Epithelial cell of proximal tubule (primary cell): ENCODE measurements around the gene CELSR1. TPM values are rescaled to one million over a fixed set of nuclear protein-coding genes. Genes with fewer than 3 reads are reported as not detected.

Experiments used
- DNase-seq: peaks from one replicate; pipeline ENCODE4 v3.0.0-alpha.2; 2011; ENCODE audit warnings: low read depth
- H3K4me3 ChIP-seq: 2 replicates; pipeline ENCODE4 v1.5.1; 2011; ENCODE audit warnings: low read depth, mild to moderate bottlenecking, low read length
- total RNA-seq: library from RNA; depleted of rRNA; stranded (reverse); fragments of >200 nt; gene quantifications from 2 replicates; pipeline ENCODE4 v1.2.3, GENCODE V29; 2015
- TF ChIP-seq, protein P1 (sequence below): conservative IDR thresholded peaks from 2 replicates; pipeline ENCODE4 v1.5.1; 2012; ENCODE audit warnings: low read depth, mild to moderate bottlenecking, low read length

CELSR1 gene
- total RNA-seq, 1 donor from 2014 or later, result 85.0 TPM

- H3K4me3 ChIP-seq, result no peak overlapping the region
- TF ChIP-seq, protein P1, sequence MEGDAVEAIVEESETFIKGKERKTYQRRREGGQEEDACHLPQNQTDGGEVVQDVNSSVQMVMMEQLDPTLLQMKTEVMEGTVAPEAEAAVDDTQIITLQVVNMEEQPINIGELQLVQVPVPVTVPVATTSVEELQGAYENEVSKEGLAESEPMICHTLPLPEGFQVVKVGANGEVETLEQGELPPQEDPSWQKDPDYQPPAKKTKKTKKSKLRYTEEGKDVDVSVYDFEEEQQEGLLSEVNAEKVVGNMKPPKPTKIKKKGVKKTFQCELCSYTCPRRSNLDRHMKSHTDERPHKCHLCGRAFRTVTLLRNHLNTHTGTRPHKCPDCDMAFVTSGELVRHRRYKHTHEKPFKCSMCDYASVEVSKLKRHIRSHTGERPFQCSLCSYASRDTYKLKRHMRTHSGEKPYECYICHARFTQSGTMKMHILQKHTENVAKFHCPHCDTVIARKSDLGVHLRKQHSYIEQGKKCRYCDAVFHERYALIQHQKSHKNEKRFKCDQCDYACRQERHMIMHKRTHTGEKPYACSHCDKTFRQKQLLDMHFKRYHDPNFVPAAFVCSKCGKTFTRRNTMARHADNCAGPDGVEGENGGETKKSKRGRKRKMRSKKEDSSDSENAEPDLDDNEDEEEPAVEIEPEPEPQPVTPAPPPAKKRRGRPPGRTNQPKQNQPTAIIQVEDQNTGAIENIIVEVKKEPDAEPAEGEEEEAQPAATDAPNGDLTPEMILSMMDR, result no peak
- no peak for DNase-seq
These were observed 108.0 kb downstream of the CELSR1 start for GRCh38 chr22:46429325-46429853.

DNA sequence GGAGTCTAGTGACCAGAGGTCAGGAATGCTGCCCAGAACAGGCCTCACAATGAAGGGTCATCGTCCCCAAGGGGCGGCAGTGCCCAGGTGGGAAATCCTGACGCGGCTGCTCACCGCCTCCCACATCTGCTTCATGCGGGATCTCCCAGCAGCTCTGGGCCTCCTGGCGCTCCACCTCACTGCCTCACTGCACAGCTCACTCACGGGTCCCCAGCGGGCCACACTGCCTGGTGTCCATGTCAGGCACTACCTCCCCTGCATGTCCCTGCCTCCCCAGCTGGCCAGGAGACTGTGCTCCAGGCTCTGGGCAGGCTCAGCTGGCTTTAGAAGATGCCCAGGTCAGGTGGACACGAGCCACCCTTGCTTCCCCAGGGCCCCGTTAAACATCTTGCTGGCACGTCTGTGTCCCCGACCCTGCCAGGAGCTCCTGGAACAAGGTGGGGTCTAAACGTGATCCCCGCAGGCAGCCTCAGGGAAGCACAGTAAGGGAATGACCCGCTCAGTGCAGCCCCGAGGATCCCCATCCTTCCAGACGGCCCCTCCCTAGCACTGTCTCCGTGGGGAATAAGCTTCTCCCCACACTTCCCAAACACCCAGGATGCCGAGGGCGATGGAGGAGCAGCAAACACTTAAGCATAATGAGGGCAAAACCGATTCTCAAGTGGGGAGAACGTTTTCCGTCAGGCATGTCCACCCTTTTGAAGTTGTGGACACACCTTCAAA, 108.7 kb downstream of the CELSR1 start:
- H3K4me3 ChIP-seq, result no peak overlapping the region
- DNase-seq, result no peak
- TF ChIP-seq, protein P1, result no peak

GRCh38 chr22:46428171-46428570, 109.2 kb downstream of the CELSR1 start:
- no peak overlapping the region for H3K4me3 ChIP-seq
- no peak for DNase-seq
- TF ChIP-seq, protein P1, result no peak

DNA sequence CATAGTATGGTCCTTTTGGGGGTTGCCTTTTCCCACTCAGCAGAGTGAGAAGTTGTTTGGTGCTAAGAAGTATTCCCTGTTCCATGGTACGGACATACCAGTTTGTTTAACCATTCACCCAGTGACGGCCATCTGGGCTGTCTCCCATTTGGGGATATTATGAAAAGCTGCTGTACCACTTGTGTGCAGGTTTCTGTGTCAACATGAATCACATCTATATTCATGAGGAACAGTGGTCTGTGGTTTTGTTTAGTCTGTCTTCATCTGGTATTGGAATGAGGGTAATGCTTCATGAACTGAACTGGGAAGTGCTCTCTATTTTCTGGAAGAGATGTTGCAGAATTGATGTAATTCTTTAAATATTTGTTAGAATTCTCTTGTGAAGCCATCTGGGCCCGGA, 112.4 kb downstream of the CELSR1 start:
- TF ChIP-seq, protein P1, result no peak
- DNase-seq, result peak; percentile 80
- no peak overlapping the region for H3K4me3 ChIP-seq

DNA sequence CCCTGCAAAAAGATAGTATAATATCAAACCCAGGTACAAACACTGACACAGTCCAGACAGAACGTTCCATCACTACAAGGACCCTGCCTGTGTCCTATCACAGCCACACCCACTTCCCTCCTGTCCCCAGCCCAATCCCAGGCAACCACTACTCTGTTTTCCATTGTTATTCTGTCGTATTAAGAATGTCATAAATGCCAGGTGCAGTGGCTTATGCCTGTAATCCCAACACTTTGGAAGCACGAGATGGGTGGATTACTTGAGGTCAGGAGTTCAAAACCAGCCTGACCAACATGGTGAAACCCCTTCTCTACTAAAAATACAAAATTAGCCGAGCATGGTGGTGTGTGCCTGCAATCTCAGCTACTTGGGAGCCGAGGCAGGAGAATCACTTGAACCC, 112.9 kb downstream of the CELSR1 start:
- no peak for DNase-seq
- TF ChIP-seq, protein P1, result no peak
- no peak overlapping the region for H3K4me3 ChIP-seq

DNA sequence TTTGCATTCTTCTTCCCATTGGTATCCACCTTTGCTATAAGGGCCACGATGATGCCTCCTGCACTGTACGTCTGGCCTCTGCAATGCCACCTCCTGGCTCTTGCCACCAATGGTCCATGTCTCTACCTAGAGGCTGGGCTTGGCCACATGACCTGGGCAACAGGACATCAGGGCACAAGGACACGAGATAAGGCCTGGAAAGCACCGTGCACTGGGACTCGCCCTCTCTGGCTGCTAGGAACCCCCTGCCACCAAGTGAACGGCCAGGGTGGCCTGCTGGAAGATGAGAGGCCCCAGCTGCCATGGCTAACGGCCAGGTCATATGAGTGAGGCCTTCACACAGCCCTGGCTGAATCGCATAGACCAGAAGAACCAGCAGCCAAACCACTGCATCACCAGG, 114.5 kb downstream of the CELSR1 start:
- TF ChIP-seq, protein P1, result no peak
- no peak overlapping the region for H3K4me3 ChIP-seq
- no peak for DNase-seq

DNA sequence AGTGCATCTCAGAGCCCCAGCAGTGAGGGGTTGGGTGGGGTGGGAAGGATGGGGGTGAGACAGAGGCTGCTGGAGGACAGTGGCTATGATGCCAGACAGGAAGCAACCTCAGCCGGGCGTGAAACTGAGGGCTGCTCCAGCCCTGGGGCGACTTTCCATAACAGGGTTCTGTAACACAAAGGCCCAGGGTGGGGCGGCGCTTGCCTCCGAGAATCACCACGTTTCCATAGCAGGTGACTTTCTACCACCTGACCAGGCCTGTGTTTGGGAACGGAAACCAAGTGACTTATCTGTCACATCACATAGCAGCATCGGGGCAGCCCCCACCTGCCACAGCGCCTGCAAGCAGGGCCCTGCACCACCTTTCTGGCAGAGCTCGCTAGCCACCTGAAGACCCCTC, 116.2 kb downstream of the CELSR1 start:
- no peak for DNase-seq
- TF ChIP-seq, protein P1, result no peak
- H3K4me3 ChIP-seq, result no peak overlapping the region
